ENCODE measurements around the gene RNF182.
A peak's percentile ranks its signal among the peaks of the same experiment; 100 is the strongest.
"Not testable (repeated sequence)": the region's sequence is repeated elsewhere in the genome, so short reads cannot be mapped to it uniquely, and the experiment has no call there.

RNF182 gene

GRCh38 chr6:13998356-13998755 is 73.6 kb downstream of the RNF182 start:
- DNase-seq: no peak

GRCh38 chr6:14000901-14001300 is 76.1 kb downstream of the RNF182 start:
- DNase-seq: no peak

- DNase-seq: no peak
Observed at GRCh38 chr6:14001329-14002012, 76.7 kb downstream of the RNF182 start.

GRCh38 chr6:14002176-14002947 is 77.6 kb downstream of the RNF182 start:
- no peak for DNase-seq

GRCh38 chr6:14004258-14004657 is 79.5 kb downstream of the RNF182 start:
- DNase-seq: no peak

GRCh38 chr6:14008809-14009208 is 84.1 kb downstream of the RNF182 start:
- DNase-seq: no peak

- peak in 15 of 58 donors; percentile 5 to 79 (median 25) for DNase-seq
Observed at GRCh38 chr6:14009431-14009830, 84.7 kb downstream of the RNF182 start.

GRCh38 chr6:14010275-14010674 is 85.5 kb downstream of the RNF182 start:
- no peak for DNase-seq

- DNase-seq: no peak
Observed at GRCh38 chr6:14012313-14013030, 87.7 kb downstream of the RNF182 start.

- no peak for DNase-seq
Observed at GRCh38 chr6:14015964-14016363, 91.2 kb downstream of the RNF182 start.

GRCh38 chr6:14016432-14016831 is 91.7 kb downstream of the RNF182 start:
- DNase-seq: no peak

- DNase-seq: no peak
Observed at GRCh38 chr6:14016935-14017625, 92.3 kb downstream of the RNF182 start.

- DNase-seq: no peak
Observed at GRCh38 chr6:14017626-14018475, 93.1 kb downstream of the RNF182 start.

GRCh38 chr6:14018559-14018958 is 93.8 kb downstream of the RNF182 start:
- not testable (repeated sequence) for DNase-seq

GRCh38 chr6:14020551-14020950 is 95.8 kb downstream of the RNF182 start:
- no peak for DNase-seq

GRCh38 chr6:14021449-14021848 is 96.7 kb downstream of the RNF182 start:
- DNase-seq: no peak

GRCh38 chr6:14022673-14023072 is 97.9 kb downstream of the RNF182 start:
- DNase-seq: no peak

GRCh38 chr6:14023855-14024254 is 99.1 kb downstream of the RNF182 start:
- no peak for DNase-seq

- no peak for DNase-seq
Observed at GRCh38 chr6:14025160-14025559, 100.4 kb downstream of the RNF182 start.

GRCh38 chr6:14026831-14027539 is 102.2 kb downstream of the RNF182 start:
- peak in 30 of 58 donors; percentile 2 to 70 (median 38) for DNase-seq
